IMR-90 (cell line): Measurements from ENCODE around the gene DOCK9. TPM values are rescaled to one million over a fixed set of nuclear protein-coding genes. Genes with fewer than 3 reads are reported as not detected.

Experiments used
- ATAC-seq: fragments of 200-7000 bp; cut with Tn5 transposase; 2 replicates; pipeline ENCODE4 v1.9.1; 2020; ENCODE audit warnings: low read depth, mild to moderate bottlenecking, moderate library complexity
- BruUV-seq: library from RNA; stranded (reverse); fragments of 400-500 nt; replicated peaks from 2 replicates; lab custom pipeline; 2021; lab: Mats Ljungman, UMichigan
- CTCF ChIA-PET: fragments of 300-600 bp; formaldehyde crosslinking; extraction: SDS; loops from one replicate; lab custom pipeline; 2021; ENCODE audit warnings: antibody characterized with exemption; lab: Yijun Ruan, JAX
- POLR2A ChIA-PET: fragments of 300-600 bp; sonication (Branson Sonifier 250); formaldehyde crosslinking; loops from one replicate; lab custom pipeline; 2022; ENCODE audit warnings: antibody characterized with exemption; ENCODE audit not compliant: unreplicated experiment; lab: Charles Lee
- DNase-seq: peaks from one replicate; pipeline ENCODE4 v3.0.0; 2013
- H2AFZ ChIP-seq: replicated peaks from 2 replicates; pipeline ENCODE3; 2013; ENCODE audit warnings: low read length, mild to moderate bottlenecking; ENCODE audit not compliant: poor library complexity
- H2AK5ac ChIP-seq: 2 replicates; pipeline ENCODE4 v1.6.1; 2013; ENCODE audit warnings: low read depth, low read length, inconsistent platforms
- H2AK9ac ChIP-seq: replicated peaks from 2 replicates; pipeline ENCODE3; 2013; ENCODE audit warnings: mild to moderate bottlenecking, low read depth, low read length, moderate library complexity; ENCODE audit not compliant: poor library complexity
- H2BK120ac ChIP-seq: 2 replicates; pipeline ENCODE4 v1.6.1; 2013; ENCODE audit warnings: low read depth, low read length, inconsistent platforms
- H2BK15ac ChIP-seq: 3 replicates; pipeline ENCODE4 v1.6.1; 2013; ENCODE audit warnings: low read depth, low read length, inconsistent platforms
- H2BK20ac ChIP-seq: 2 replicates; pipeline ENCODE4 v1.6.1; 2013; ENCODE audit warnings: low read depth, mild to moderate bottlenecking, inconsistent platforms, low read length, moderate library complexity
- H2BK5ac ChIP-seq: 2 replicates; pipeline ENCODE4 v1.6.1; 2013; ENCODE audit warnings: mild to moderate bottlenecking, low read depth, low read length, inconsistent platforms; ENCODE audit not compliant: poor library complexity, severe bottlenecking
- H3K14ac ChIP-seq: replicated peaks from 2 replicates; pipeline ENCODE4 v1.6.1; 2013; ENCODE audit warnings: low read depth, low read length, inconsistent platforms
- H3K18ac ChIP-seq: 2 replicates; pipeline ENCODE4 v1.6.1; 2013; ENCODE audit warnings: low read depth, low read length, control low read depth
- H3K23ac ChIP-seq: 2 replicates; pipeline ENCODE4 v1.6.1; 2013; ENCODE audit warnings: low read depth, low read length, inconsistent platforms
- H3K27ac ChIP-seq: 2 replicates; pipeline ENCODE4 v1.5.1; 2013; ENCODE audit warnings: mild to moderate bottlenecking, control low read depth, low read length; ENCODE audit not compliant: insufficient read depth
- H3K27me3 ChIP-seq: 2 replicates; pipeline ENCODE4 v1.6.1; 2013; ENCODE audit warnings: low read length; ENCODE audit not compliant: control insufficient read depth, insufficient read depth
- H3K36me3 ChIP-seq: 2 replicates; pipeline ENCODE4 v1.6.1; 2013; ENCODE audit warnings: low read length, mixed read lengths; ENCODE audit not compliant: control insufficient read depth, insufficient read depth
- H3K4ac ChIP-seq: 2 replicates; pipeline ENCODE4 v1.6.1; 2013; ENCODE audit warnings: low read depth, low read length, inconsistent platforms
- H3K4me1 ChIP-seq: 2 replicates; pipeline ENCODE4 v1.6.1; 2013; ENCODE audit warnings: low read length, mixed read lengths; ENCODE audit not compliant: control insufficient read depth, insufficient read depth
- H3K4me2 ChIP-seq: 2 replicates; pipeline ENCODE4 v1.6.1; 2013; ENCODE audit warnings: low read depth, mild to moderate bottlenecking, control low read depth, low read length, moderate library complexity
- H3K4me3 ChIP-seq: 2 replicates; pipeline ENCODE4 v1.5.1; 2013; ENCODE audit warnings: low read depth, mild to moderate bottlenecking, control low read depth, low read length, moderate library complexity; ENCODE audit not compliant: insufficient read depth
- H3K56ac ChIP-seq: 2 replicates; pipeline ENCODE4 v1.6.1; 2013; ENCODE audit warnings: low read length, inconsistent platforms; ENCODE audit not compliant: insufficient read depth; ENCODE audit errors: extremely low read depth
- H3K79me1 ChIP-seq, 2 experiments: 2 replicates each; pipeline ENCODE4 v1.6.1; 2013; ENCODE audit warnings: low read length in 2 of 2, inconsistent platforms in 1 of 2, low read depth in 1 of 2
- H3K9ac ChIP-seq: 2 replicates; pipeline ENCODE4 v1.6.1; 2013; ENCODE audit warnings: low read depth, low read length, control low read depth
- H3K9me1 ChIP-seq: 2 replicates; pipeline ENCODE4 v1.6.1; 2013; ENCODE audit warnings: low read length, inconsistent platforms; ENCODE audit not compliant: insufficient read depth
- H3K9me3 ChIP-seq: 2 replicates; pipeline ENCODE4 v1.6.1; 2013; ENCODE audit warnings: low read length; ENCODE audit not compliant: control insufficient read depth, insufficient read depth
- H4K20me1 ChIP-seq: 2 replicates; pipeline ENCODE4 v1.6.1; 2013; ENCODE audit warnings: low read length, inconsistent platforms; ENCODE audit not compliant: insufficient read depth
- H4K5ac ChIP-seq: 2 replicates; pipeline ENCODE4 v1.6.1; 2013; ENCODE audit warnings: mild to moderate bottlenecking, low read depth, low read length, control low read depth
- H4K8ac ChIP-seq, 2 experiments: 2 replicates each; pipeline ENCODE4 v1.6.1; 2013; ENCODE audit warnings: low read depth in 2 of 2, low read length in 2 of 2, control low read depth in 1 of 2, inconsistent platforms in 1 of 2
- H4K91ac ChIP-seq: 2 replicates; pipeline ENCODE4 v1.6.1; 2013; ENCODE audit warnings: low read depth, low read length, inconsistent platforms; ENCODE audit not compliant: insufficient read depth
- BHLHE40 ChIP-seq: fragments of 150-350 bp; IDR thresholded peaks from 2 replicates; pipeline ENCODE4 v1.6.1; 2016; ENCODE audit warnings: mild to moderate bottlenecking, low read depth, low read length
- CEBPB ChIP-seq: IDR thresholded peaks from 2 replicates; pipeline ENCODE4 v1.6.1; 2012; ENCODE audit warnings: low read depth, low read length, improper control_type of control experiment
- CHD1 ChIP-seq: IDR thresholded peaks from 2 replicates; pipeline ENCODE4 v1.6.1; 2012; ENCODE audit warnings: low read depth, low read length, improper control_type of control experiment
- CTCF ChIP-seq: conservative IDR thresholded peaks from 2 replicates; pipeline ENCODE4 v1.5.1; 2012; ENCODE audit warnings: mild to moderate bottlenecking, low read depth, low read length, improper control_type of control experiment
- FOS ChIP-seq: fragments of 150-350 bp; IDR thresholded peaks from 2 replicates; pipeline ENCODE4 v1.6.1; 2016; ENCODE audit warnings: low read depth, low read length
- MAFK ChIP-seq: IDR thresholded peaks from 2 replicates; pipeline ENCODE4 v1.6.1; 2012; ENCODE audit warnings: low read depth, low read length, improper control_type of control experiment
- MAZ ChIP-seq: IDR thresholded peaks from 2 replicates; pipeline ENCODE4 v1.6.1; 2012; ENCODE audit warnings: low read depth, mild to moderate bottlenecking, low read length, improper control_type of control experiment, moderate library complexity, borderline replicate concordance
- MXI1 ChIP-seq: IDR thresholded peaks from 2 replicates; pipeline ENCODE4 v1.6.1; 2012; ENCODE audit warnings: low read depth, mild to moderate bottlenecking, low read length, moderate library complexity, borderline replicate concordance
- NFE2L2 ChIP-seq: fragments of 150-350 bp; IDR thresholded peaks from 2 replicates; pipeline ENCODE4 v1.6.1; 2016; ENCODE audit warnings: low read depth, mild to moderate bottlenecking, low read length
- POLR2A ChIP-seq: IDR thresholded peaks from 2 replicates; pipeline ENCODE4 v1.6.1; 2012; ENCODE audit warnings: mild to moderate bottlenecking, low read depth, low read length
- RAD21 ChIP-seq: IDR thresholded peaks from 2 replicates; pipeline ENCODE4 v1.6.1; 2012; ENCODE audit warnings: low read length, improper control_type of control experiment
- RCOR1 ChIP-seq: IDR thresholded peaks from 2 replicates; pipeline ENCODE4 v1.6.1; 2012; ENCODE audit warnings: mild to moderate bottlenecking, low read length, improper control_type of control experiment; ENCODE audit not compliant: insufficient replicate concordance
- RFX5 ChIP-seq: IDR thresholded peaks from 2 replicates; pipeline ENCODE4 v1.8.0; 2012; ENCODE audit warnings: low read depth, mild to moderate bottlenecking, low read length, moderate library complexity
- SMC3 ChIP-seq: fragments of 150-350 bp; IDR thresholded peaks from 2 replicates; pipeline ENCODE4 v1.6.1; 2016; ENCODE audit warnings: low read depth, mild to moderate bottlenecking, antibody characterized with exemption, low read length, moderate library complexity
- USF2 ChIP-seq: fragments of 150-350 bp; IDR thresholded peaks from 2 replicates; pipeline ENCODE4 v1.6.1; 2017; ENCODE audit warnings: mild to moderate bottlenecking, antibody characterized with exemption, low read length, low read depth
- WGBS, 2 experiments: methylation state at CpG; one replicate each; pipeline versions ENCODE4 v1.1.5 to v1.1.7; 2013; ENCODE audit warnings: missing lambda C conversion rate in 2 of 2; ENCODE audit not compliant: insufficient read length in 1 of 2; ENCODE audit errors: extremely low coverage in 2 of 2; 5-methylcytosine and 5-hydroxymethylcytosine counted together
- dilution Hi-C: fragments of 300-500 bp; cut with HindIII; formaldehyde crosslinking; loops from one replicate; pipeline ENCODE4 v1.14.3; 2018; ENCODE audit warnings: low sequenced_read_pairs; ENCODE audit not compliant: unreplicated experiment
- in situ Hi-C: fragments of 300-500 bp; cut with MboI; formaldehyde crosslinking; loops from 3 replicates; pipeline ENCODE4 v1.14.3; 2019; ENCODE audit warnings: low sequenced_read_pairs, inconsistent platforms, mixed read lengths
- intact Hi-C: fragments of 100-400 bp; cut with micrococcal nuclease; formaldehyde crosslinking; loops from 2 replicates; pipeline ENCODE4 v1.10.0; 2022
- polyA plus RNA-seq, 3 experiments: library from polyadenylated mRNA; depleted of rRNA; stranded (reverse); fragments of >200 nt; gene quantifications; 2 replicates each; pipeline ENCODE4 v1.2.3, GENCODE V29; 2012; ENCODE audit warnings: low replicate concordance in 1 of 3
- total RNA-seq: library from RNA; depleted of rRNA; stranded (reverse); fragments of >200 nt; gene quantifications from 2 replicates; pipeline ENCODE4 v1.2.3, GENCODE V29; 2012

DOCK9 gene
- total and polyA plus RNA-seq, 2 of the 4 experiments (the other 2 are of a cell fraction) = 4.8 to 7.2 TPM

GRCh38 chr13:98896083-98896867 is 81.6 kb downstream of the DOCK9 start:
- Histone ChIP-seq H2AK5ac (no peak overlapping the region), H3K56ac (no peak overlapping the region), H3K4me3 (no peak overlapping the region), H4K5ac (no peak overlapping the region), H3K9me3 (no peaks in the 10 kb centered on the region), H3K9ac (no peak overlapping the region), H3K18ac (no peak overlapping the region), H3K36me3 (no peaks in the 10 kb centered on the region), H4K8ac (no peak overlapping the region), H2BK120ac (no peak overlapping the region), H2BK5ac (no peak overlapping the region), H3K27ac (no peak overlapping the region), H2AFZ (no peak overlapping the region), H3K4me2 (no peak overlapping the region), H4K91ac (no peak overlapping the region), H3K27me3 (no peaks in the 10 kb centered on the region), H2BK20ac (no peak overlapping the region), H3K79me1 (no peaks in the 10 kb centered on the region), H2BK15ac (no peak overlapping the region), H3K9me1 (peaks cover 5% of the 10 kb centered on the region; the same call in 1 of the 2 replicates), H3K14ac (no peak overlapping the region), H3K4ac (no peak overlapping the region), H3K4me1 (peaks cover 4% of the 10 kb centered on the region), H4K20me1 (no peaks in the 10 kb centered on the region), H2AK9ac (no peak overlapping the region), H3K23ac (no peak overlapping the region)
- DNase-seq (no peak), ATAC-seq (no peak)
- WGBS, 2 experiments = no CpG with 5 or more reads among the region's 9 CpGs
- in situ Hi-C loops (no loop called here), dilution Hi-C loops (no loop called here), intact Hi-C loops (no loop called here)
- BruUV-seq = no TSS peak
- POLR2A ChIA-PET = no interaction called here
- CTCF ChIA-PET = interaction anchor here (0.9 to 1.0 kb wide), 2 partner anchors 13 to 138 kb away, joined by 3 to 6 read pairs; no protein-coding TSS in a partner anchor
- TF ChIP-seq MAZ (no peak), USF2 (no peak), SMC3 (no peak), MAFK (no peak), BHLHE40 (no peak), RCOR1 (no peak), FOS (no peak), RFX5 (no peak), CHD1 (no peak), NFE2L2 (no peak), MXI1 (no peak), CTCF (no peak), RAD21 (no peak), POLR2A (no peak), CEBPB (no peak)
